Right atrium auricular region (tissue), 2 donors: ENCODE data around the gene DAB1. TPM values are rescaled to one million over a fixed set of nuclear protein-coding genes. Genes with fewer than 3 reads are reported as not detected.
A peak's percentile ranks its signal among the peaks of the same experiment; 100 is the strongest.

Experiments
- DNase-seq: peaks from one replicate; pipeline ENCODE4 v3.0.0-alpha.2; 2019; ENCODE audit warnings: low spot score
- H3K27ac ChIP-seq, 2 donors: fragments of 200-600 bp; sonication (generic); 1 replicate in 1 of 2; 2 replicates in 1 of 2; pipeline ENCODE4 v1.5.1; 2016 to 2019
- H3K27me3 ChIP-seq, 2 donors: fragments of 200-600 bp; sonication (generic); one replicate each; pipeline versions ENCODE4 v1.5.1 to v1.6.0; 2017 to 2019
- H3K36me3 ChIP-seq: fragments of 200-600 bp; sonication (generic); one replicate; pipeline ENCODE4 v1.5.1; 2016
- H3K4me1 ChIP-seq, 2 donors: fragments of 200-600 bp; sonication (generic); one replicate each; pipeline versions ENCODE4 v1.5.1 to v1.6.0; 2017 to 2019
- H3K4me3 ChIP-seq, 2 donors: fragments of 200-600 bp; sonication (generic); 1 replicate in 1 of 2; 2 replicates in 1 of 2; pipeline ENCODE4 v1.5.1; 2017 to 2019; ENCODE audit warnings: mild to moderate bottlenecking in 1 of 2, moderate library complexity in 1 of 2
- H3K9me3 ChIP-seq, 2 donors: fragments of 200-600 bp; sonication (generic); one replicate each; pipeline ENCODE4 v1.5.1; 2019
- CTCF ChIP-seq, 2 donors: fragments of 200-600 bp; sonication (generic); IDR thresholded peaks; one replicate each; pipeline ENCODE4 v1.5.1; 2019; ENCODE audit warnings: antibody characterized with exemption in 2 of 2
- total RNA-seq, 2 donors: library from RNA; depleted of rRNA; stranded (reverse); fragments of >200 nt; gene quantifications; one replicate each; pipeline ENCODE4 v1.1.0, GENCODE V29; 2016

The DAB1 gene
- total RNA-seq, 2 donors from 2014 or later = 0.19 to 3.3 TPM

DNA sequence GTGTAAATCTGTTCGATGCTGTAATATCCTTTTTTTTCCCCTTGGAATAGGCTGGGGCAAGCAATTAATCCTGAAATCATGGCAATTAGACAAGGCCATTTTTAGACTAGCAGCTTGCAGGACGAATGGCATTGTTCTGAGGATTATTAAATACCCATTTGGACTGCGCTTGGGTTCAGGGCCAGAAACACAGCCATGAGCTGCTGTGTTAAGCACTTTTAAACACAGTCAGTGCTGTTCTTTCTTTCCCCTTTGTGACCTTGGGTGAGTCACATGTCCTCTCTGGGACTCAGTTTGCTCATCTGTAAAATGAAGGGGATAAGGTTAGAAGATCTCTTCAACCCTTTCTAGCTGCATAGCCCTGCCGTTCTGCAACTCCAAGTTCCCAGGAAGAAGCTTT lies 399.4 kb downstream of the DAB1 start:
- no peaks in the 10 kb centered on the region for H3K36me3 ChIP-seq
- no peaks in the 10 kb centered on the region for H3K9me3 ChIP-seq
- no peak overlapping the region for H3K27ac ChIP-seq
- TF ChIP-seq CTCF (IDR thresholded peaks at IDR 0.05) = no peak
- DNase-seq = no peak
- H3K4me3 ChIP-seq = no peak overlapping the region
- no peaks in the 10 kb centered on the region for H3K27me3 ChIP-seq
- no peaks in the 10 kb centered on the region for H3K4me1 ChIP-seq

- Histone ChIP-seq H3K9me3 (no peaks in the 10 kb centered on the region), H3K4me1 (no peaks in the 10 kb centered on the region), H3K27ac (no peak overlapping the region), H3K27me3 (no peaks in the 10 kb centered on the region), H3K36me3 (no peaks in the 10 kb centered on the region), H3K4me3 (no peak overlapping the region)
- no peak for DNase-seq
- TF ChIP-seq CTCF (IDR thresholded peaks at IDR 0.05) = no peak
Measured at GRCh38 chr1:57020216-57020615, 403.6 kb downstream of the DAB1 start.

GRCh38 chr1:57019236-57019839 lies 404.5 kb downstream of the DAB1 start:
- no peaks in the 10 kb centered on the region for H3K27me3 ChIP-seq
- H3K9me3 ChIP-seq = no peaks in the 10 kb centered on the region
- H3K4me3 ChIP-seq = no peak overlapping the region
- no peak overlapping the region for H3K27ac ChIP-seq
- H3K4me1 ChIP-seq = no peaks in the 10 kb centered on the region
- no peaks in the 10 kb centered on the region for H3K36me3 ChIP-seq
- TF ChIP-seq CTCF (IDR thresholded peaks at IDR 0.05) = no peak
- DNase-seq = no peak

- no peak for DNase-seq
- Histone ChIP-seq H3K27ac (no peak overlapping the region), H3K9me3 (no peaks in the 10 kb centered on the region), H3K4me1 (peaks cover 0 to 6% of the 10 kb centered on the region in 2 donors), H3K4me3 (no peak overlapping the region), H3K36me3 (no peaks in the 10 kb centered on the region), H3K27me3 (no peaks in the 10 kb centered on the region)
- TF ChIP-seq CTCF (IDR thresholded peaks at IDR 0.05) = no peak
Measured at GRCh38 chr1:57018119-57018518, 405.7 kb downstream of the DAB1 start.

DNA sequence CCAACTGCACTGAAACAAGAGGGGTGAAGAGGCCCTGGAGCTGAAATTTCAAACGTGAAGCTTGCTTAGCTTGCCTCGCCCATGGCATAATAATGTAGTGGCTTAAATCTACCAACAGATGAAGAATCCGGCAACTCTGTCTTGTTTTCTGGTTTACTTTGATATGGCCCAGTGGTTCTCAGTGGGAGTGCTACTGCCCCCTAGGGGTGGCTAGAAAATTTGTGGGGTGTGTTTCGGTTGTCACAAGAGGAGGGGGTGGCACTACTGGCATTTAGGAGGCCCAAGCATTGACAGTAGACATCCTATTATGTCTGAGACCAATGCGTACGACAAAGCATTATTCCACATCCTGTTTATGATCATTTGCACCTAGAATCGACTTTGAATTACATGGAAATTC lies 406.1 kb downstream of the DAB1 start:
- DNase-seq = no peak
- Histone ChIP-seq H3K4me3 (no peak overlapping the region), H3K27ac (no peak overlapping the region), H3K27me3 (no peaks in the 10 kb centered on the region), H3K4me1 (peaks cover 0 to 8% of the 10 kb centered on the region in 2 donors), H3K36me3 (no peaks in the 10 kb centered on the region), H3K9me3 (no peaks in the 10 kb centered on the region)
- peak in 1 of 2 donors; percentile 19 for TF ChIP-seq CTCF (IDR thresholded peaks at IDR 0.05)

GRCh38 chr1:57017200-57017599 lies 406.7 kb downstream of the DAB1 start:
- no peaks in the 10 kb centered on the region for H3K27me3 ChIP-seq
- H3K27ac ChIP-seq = no peak overlapping the region
- H3K4me3 ChIP-seq = no peak overlapping the region
- peaks cover 0 to 8% of the 10 kb centered on the region in 2 donors for H3K4me1 ChIP-seq
- H3K9me3 ChIP-seq = no peaks in the 10 kb centered on the region
- H3K36me3 ChIP-seq = no peaks in the 10 kb centered on the region
- TF ChIP-seq CTCF (IDR thresholded peaks at IDR 0.05) = no peak
- no peak for DNase-seq
